GM23248 (cell line): Measurements from ENCODE around the gene KRT80.

ENCODE experiments used
- EZH2 ChIP-seq: fragments of 200-600 bp; sonication (generic); IDR thresholded peaks from 2 replicates; pipeline ENCODE4 v1.6.1; 2018; ENCODE audit warnings: antibody characterized with exemption, mild to moderate bottlenecking; ENCODE audit not compliant: insufficient read depth, poor library complexity, severe bottlenecking
- EZH2phosphoT487 ChIP-seq: fragments of 200-600 bp; sonication (generic); IDR thresholded peaks from 2 replicates; pipeline ENCODE4 v1.6.1; 2018; ENCODE audit warnings: antibody characterized with exemption, moderate library complexity, mild to moderate bottlenecking, low read depth; ENCODE audit not compliant: insufficient read depth

GRCh38 chr12:52119398-52120254 is 72.2 kb downstream of the KRT80 start:
- TF ChIP-seq EZH2 (no peak), EZH2phosphoT487 (no peak)
